Activated T-helper 1 cell treated with anti-CD3 and anti-CD28 coated beads, Interleukin-12 subunit alpha, Interleukin-12 subunit beta, Interleukin-2, Interleukin-4 antibody, amounts not matched to agents 30 ng/mL and 10 ng/mL and 1 ng/mL, durations not matched to agents 14 hours and 24 hours and 36 hours (primary cell): Measurements from ENCODE around the gene SIM1. TPM values are rescaled to one million over a fixed set of nuclear protein-coding genes. Genes with fewer than 3 reads are reported as not detected.

Experiments
- DNase-seq: peaks from one replicate; pipeline ENCODE4 v3.0.0; 2021; ENCODE audit warnings: low spot score
- H3K27ac Mint-ChIP-seq: one replicate; pipeline ENCODE4 v1.8.0; 2021; ENCODE audit warnings: mild to moderate bottlenecking, mixed read lengths
- H3K27me3 Mint-ChIP-seq: one replicate; pipeline ENCODE4 v1.8.0; 2022; ENCODE audit warnings: mild to moderate bottlenecking, moderate library complexity, mixed read lengths; ENCODE audit not compliant: insufficient read depth
- H3K36me3 Mint-ChIP-seq: one replicate; pipeline ENCODE4 v1.8.0; 2021; ENCODE audit warnings: low read depth, mixed read lengths
- H3K4me1 Mint-ChIP-seq: one replicate; pipeline ENCODE4 v1.8.0; 2021; ENCODE audit warnings: low read depth, mixed read lengths
- H3K4me3 Mint-ChIP-seq: one replicate; pipeline ENCODE4 v1.8.0; 2021; ENCODE audit warnings: mild to moderate bottlenecking, moderate library complexity, mixed read lengths
- H3K9me3 Mint-ChIP-seq: one replicate; pipeline ENCODE4 v1.8.0; 2021; ENCODE audit warnings: mixed read lengths
- intact Hi-C: fragments of 100-400 bp; cut with micrococcal nuclease; formaldehyde crosslinking; loops from one replicate; pipeline ENCODE4 v1.15.1; 2024
- total RNA-seq: library from RNA; stranded (reverse); gene quantifications from 2 replicates; pipeline ENCODE4 v1.2.3, GENCODE V29; 2022

The SIM1 gene
- total RNA-seq, 1 donor from 2014 or later = 0.13 TPM

DNA sequence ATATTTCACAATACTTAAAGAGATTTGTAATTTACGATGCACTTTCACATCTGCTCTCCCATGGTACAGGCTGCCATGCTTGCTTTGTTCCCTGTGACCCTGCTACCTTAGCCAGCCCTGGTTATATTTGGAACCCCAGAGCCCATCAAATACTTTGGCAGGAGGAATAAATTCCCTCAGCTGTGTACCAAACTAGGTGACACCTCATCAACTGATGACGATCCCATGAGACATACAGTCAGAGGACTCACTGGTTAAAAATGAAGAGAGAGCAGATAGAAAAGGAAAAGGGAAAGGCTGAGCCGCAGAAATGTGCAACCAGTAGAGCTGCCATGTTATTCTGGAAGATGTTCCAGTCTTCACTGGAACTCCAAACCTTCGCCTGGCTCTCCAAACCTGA, 120.0 kb downstream of the SIM1 start:
- intact Hi-C loops = no loop called here

DNA sequence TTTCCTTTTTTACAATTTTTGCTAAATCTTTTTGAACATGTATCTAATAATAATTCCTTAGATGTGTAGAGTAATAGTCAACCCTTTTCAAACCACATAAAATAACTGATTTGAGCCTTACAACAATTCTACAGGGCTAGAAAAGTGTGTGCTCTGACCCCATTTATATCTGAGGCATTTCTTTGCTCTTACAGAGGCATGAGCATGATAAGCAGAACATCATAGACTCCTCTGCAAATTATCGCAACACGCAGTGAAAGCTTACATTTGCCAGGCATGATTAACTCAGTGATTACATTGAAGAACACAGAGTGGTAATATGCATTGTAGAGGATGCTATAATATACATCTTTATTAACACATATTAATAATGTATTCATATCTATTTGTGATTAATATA, 120.4 kb downstream of the SIM1 start:
- no peaks in the 10 kb centered on the region for H3K4me1 Mint-ChIP-seq
- H3K27me3 Mint-ChIP-seq = peaks cover 2% of the 10 kb centered on the region
- intact Hi-C loops = no loop called here
- no peak overlapping the region for H3K27ac Mint-ChIP-seq
- H3K4me3 Mint-ChIP-seq = no peak overlapping the region
- no peaks in the 10 kb centered on the region for H3K9me3 Mint-ChIP-seq
- H3K36me3 Mint-ChIP-seq = no peaks in the 10 kb centered on the region
- DNase-seq = no peak

More for the DNA sequence above, 120.0 kb downstream of the SIM1 start:
- H3K4me3 Mint-ChIP-seq = no peak overlapping the region
- peaks cover 2% of the 10 kb centered on the region for H3K27me3 Mint-ChIP-seq
- no peaks in the 10 kb centered on the region for H3K9me3 Mint-ChIP-seq
- no peak overlapping the region for H3K27ac Mint-ChIP-seq
- DNase-seq = no peak
- H3K36me3 Mint-ChIP-seq = no peaks in the 10 kb centered on the region
- no peaks in the 10 kb centered on the region for H3K4me1 Mint-ChIP-seq

DNA sequence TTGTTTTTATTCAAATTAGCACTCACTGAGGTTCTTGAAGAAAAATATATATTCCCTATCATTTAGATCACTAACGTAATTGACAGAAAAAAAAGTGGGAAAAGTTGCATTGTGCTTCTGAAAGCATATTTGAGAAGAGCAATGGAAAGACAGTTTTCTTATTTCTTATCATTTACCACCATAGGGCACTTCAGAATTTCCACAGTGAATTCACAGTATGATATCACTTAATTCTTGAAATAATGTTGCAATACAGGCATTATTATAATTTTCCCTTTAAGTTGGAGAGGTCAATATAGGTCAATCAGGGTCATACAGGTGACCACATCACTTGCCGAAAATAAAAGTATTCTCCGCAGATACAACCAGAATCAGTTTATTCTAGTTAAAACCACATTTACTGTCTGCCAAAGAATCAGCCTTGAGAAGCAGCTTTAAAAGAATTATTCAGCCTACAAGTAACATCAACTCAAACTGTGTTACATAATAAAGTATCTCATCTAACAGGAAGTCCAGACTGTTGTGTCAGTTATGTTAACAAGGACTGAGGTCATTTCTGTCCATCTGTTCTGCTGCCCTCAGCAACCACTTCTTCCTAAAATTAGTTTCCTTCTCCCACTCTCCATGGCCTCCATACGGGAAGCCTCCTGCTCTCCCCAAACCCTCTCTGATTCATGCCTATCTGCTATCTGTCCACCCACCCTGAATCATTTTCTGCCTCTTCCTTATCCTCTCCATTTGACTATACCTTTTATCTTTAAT, 121.2 kb downstream of the SIM1 start:
- intact Hi-C loops = no loop called here
- H3K4me1 Mint-ChIP-seq = no peaks in the 10 kb centered on the region
- no peaks in the 10 kb centered on the region for H3K36me3 Mint-ChIP-seq
- H3K9me3 Mint-ChIP-seq = no peaks in the 10 kb centered on the region
- DNase-seq = no peak
- peaks cover 2% of the 10 kb centered on the region for H3K27me3 Mint-ChIP-seq
- no peak overlapping the region for H3K27ac Mint-ChIP-seq
- no peak overlapping the region for H3K4me3 Mint-ChIP-seq

DNA sequence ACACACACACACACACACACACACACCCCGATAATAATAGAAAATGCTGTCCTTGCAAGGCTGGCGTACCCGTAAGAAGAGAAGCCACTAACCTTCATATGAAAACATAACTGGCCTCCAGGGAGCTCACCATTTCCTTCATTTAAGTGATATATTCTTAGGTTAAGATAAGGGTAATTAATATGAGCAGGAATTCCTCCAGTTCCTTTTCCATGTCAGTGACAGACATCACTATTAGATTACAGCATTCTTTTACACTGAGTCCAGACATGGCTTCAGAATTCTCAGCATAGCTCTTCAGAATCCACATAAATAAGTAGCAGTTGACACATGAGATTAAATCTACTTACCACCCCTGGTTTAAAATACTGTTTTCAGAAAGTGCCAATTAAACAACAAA, 121.9 kb downstream of the SIM1 start:
- DNase-seq = no peak
- Mint-ChIP-seq H3K27me3 (peaks cover 2% of the 10 kb centered on the region), H3K4me3 (no peak overlapping the region), H3K27ac (no peak overlapping the region), H3K36me3 (no peaks in the 10 kb centered on the region), H3K4me1 (no peaks in the 10 kb centered on the region), H3K9me3 (no peaks in the 10 kb centered on the region)
- intact Hi-C loops = no loop called here

DNA sequence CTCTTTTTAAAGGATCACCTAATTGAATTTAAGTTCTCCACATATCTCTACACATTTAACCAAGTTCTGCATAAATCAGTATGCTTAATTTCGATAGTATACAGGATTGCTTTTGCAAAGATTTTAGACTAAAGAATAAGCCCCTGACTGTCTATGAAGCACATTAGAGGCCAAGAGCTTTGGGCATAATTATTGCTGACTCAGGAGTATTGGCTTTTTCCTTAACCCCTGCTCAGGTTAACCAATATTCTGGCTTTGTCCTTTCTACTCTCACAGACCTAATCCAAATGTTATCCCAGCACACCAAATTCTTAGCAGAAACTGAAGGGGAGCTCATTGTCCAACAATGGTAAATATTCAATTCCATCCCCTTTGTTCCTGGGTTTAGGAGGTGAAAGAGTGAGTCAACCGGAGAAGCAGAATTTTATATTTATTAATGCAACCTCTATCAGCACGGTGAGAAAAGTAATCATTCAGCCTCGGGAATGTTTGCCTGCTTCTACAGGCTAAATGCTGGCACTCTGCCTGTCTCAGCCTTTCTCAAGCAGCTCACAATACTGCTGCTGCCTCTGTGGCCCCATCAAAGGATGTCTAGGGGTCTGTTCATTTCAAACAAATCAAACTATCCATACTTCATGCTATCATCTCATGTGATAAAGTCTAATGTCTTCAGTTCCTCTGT, 125.0 kb downstream of the SIM1 start:
- no peaks in the 10 kb centered on the region for H3K36me3 Mint-ChIP-seq
- intact Hi-C loops = no loop called here
- no peaks in the 10 kb centered on the region for H3K9me3 Mint-ChIP-seq
- no peaks in the 10 kb centered on the region for H3K4me1 Mint-ChIP-seq
- H3K27ac Mint-ChIP-seq = no peak overlapping the region
- H3K27me3 Mint-ChIP-seq = peaks cover 3% of the 10 kb centered on the region
- DNase-seq = no peak
- no peak overlapping the region for H3K4me3 Mint-ChIP-seq

DNA sequence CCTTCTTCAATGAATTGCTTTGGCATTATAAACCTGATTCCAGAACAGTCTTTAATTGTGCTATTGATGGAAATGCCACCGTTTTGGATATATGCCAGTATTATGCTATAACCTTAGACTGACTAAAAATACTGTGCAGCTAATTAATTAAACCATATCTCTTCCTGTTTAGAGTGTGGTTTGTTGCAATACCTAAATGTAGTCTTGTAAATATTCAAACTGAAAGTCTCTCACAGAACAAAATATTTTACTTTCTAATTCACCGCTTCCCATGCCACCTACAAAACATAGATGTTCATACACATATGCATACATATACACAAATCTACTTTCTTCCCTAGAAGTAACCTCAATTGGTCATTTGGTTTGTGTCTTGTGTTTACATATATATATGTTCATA, 126.6 kb downstream of the SIM1 start:
- H3K36me3 Mint-ChIP-seq = no peaks in the 10 kb centered on the region
- no peak overlapping the region for H3K4me3 Mint-ChIP-seq
- no peak overlapping the region for H3K27ac Mint-ChIP-seq
- H3K4me1 Mint-ChIP-seq = no peaks in the 10 kb centered on the region
- H3K27me3 Mint-ChIP-seq = peaks cover 3% of the 10 kb centered on the region
- no peaks in the 10 kb centered on the region for H3K9me3 Mint-ChIP-seq
- intact Hi-C loops = no loop called here
- no peak for DNase-seq

DNA sequence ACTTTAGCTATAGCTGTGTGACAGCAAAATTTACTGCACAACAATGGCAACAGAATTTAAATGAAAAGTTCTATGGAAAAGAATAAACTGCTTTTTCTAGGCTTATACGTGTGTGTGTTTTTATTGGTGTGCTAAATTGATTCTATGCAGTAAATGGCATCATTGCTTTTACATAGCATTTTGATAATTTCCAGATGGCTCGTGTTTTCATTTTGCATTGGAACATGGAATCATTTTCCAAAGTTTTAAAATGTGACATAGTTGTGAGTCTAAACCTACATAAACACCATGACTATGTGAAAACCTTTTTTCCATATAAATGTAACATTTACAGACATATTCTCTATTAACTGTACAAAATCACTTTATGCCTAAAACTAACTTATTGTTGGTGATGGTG, 127.8 kb downstream of the SIM1 start:
- H3K27ac Mint-ChIP-seq = no peak overlapping the region
- DNase-seq = no peak
- peaks cover 3% of the 10 kb centered on the region for H3K27me3 Mint-ChIP-seq
- no peak overlapping the region for H3K4me3 Mint-ChIP-seq
- intact Hi-C loops = no loop called here
- no peaks in the 10 kb centered on the region for H3K4me1 Mint-ChIP-seq
- no peaks in the 10 kb centered on the region for H3K36me3 Mint-ChIP-seq
- no peaks in the 10 kb centered on the region for H3K9me3 Mint-ChIP-seq

DNA sequence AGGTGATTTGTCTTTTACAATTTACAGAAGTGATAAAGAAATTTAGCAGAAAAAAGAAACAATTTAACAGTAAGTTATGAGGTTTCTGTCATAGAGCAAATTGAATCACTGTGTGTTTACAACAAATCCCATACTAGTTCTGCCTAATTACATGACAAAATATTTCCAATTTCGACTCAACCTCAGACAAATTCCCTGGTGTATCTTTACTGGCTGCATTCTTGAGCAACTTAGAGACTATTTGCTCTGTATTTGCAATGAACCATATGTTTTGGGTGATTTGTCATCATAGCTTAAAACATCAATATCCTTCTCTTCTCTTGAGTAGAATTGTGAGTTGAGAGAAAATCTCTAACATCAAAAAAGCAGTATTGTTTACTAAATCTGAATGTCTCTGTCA, 128.7 kb downstream of the SIM1 start:
- Mint-ChIP-seq H3K9me3 (no peaks in the 10 kb centered on the region), H3K36me3 (no peaks in the 10 kb centered on the region), H3K27me3 (peaks cover 5% of the 10 kb centered on the region), H3K4me3 (no peak overlapping the region), H3K4me1 (no peaks in the 10 kb centered on the region), H3K27ac (no peak overlapping the region)
- intact Hi-C loops = no loop called here
- DNase-seq = no peak
